ENCODE measurements around the gene RNF175.
A peak's percentile ranks its signal among the peaks of the same experiment; 100 is the strongest.

RNF175 gene

DNA sequence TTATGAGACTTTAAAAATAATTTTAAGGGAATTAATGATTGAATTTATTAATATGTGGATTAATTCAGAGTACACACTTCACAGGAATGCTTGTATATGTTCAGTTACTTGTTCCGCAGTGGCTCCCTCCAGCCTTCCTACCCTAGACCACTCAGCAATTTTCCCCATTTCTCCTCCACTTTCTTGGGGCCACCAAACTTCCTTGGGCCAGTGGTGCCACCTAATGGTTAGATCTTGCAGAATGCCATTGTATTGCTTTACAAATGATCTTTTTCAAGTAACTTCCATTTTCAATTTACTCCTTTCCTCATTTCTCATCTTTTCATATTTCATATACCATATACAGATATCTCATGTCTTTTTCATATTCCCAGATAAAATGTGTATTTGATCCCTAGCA lies 3.6 kb upstream of the RNF175 start:
- Histone ChIP-seq H3K9ac (ENCODE audit: low read depth, low read length) (no peak overlapping the region), H3K4me1 (ENCODE audit: control insufficient read depth, insufficient read depth, low read length) (peaks cover 13% of the 10 kb centered on the region), H3K36me3 (ENCODE audit: control insufficient read depth, insufficient read depth, low read length) (no peaks in the 10 kb centered on the region), H3K9me3 (ENCODE audit: control insufficient read depth, insufficient read depth, low read length) (no peaks in the 10 kb centered on the region), H3K27me3 (ENCODE audit: control insufficient read depth, insufficient read depth, low read length) (peaks cover 23% of the 10 kb centered on the region), H3K4me3 (ENCODE audit: low read depth, low read length) (no peak overlapping the region)

DNA sequence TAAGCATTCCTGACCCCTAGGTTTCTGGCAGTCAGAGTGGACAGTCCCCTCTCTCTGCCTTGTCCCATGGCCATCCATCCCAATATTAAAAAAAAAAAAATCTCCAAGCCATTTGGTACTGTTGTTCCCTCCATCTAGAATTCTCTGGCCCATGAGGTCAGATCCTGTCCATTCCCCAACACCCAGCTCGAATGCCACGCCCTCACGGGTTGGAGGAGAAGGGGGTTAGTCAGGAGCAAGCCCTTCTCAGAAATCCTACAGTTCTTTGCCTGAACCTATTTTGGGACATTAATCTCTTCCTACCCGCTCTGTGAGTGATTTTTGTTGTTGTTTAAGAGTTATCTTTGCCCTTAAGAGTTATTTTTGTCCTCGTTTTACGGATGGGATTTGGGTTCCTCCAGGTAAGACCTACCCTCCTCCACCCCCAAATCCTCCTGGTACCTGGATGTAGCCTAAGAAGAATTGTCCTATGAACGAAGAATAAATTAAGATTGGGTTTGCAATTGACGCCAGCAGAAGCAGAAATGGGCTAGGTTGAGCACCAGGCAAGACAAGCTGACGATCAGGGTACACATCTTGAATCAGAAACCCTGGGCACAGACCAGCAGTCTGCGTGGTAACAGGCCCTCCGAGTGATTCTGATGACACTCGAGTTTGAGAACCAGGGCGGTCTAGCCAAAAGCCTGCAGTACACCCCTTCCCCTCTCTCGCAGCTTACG lies 977 bp downstream of the RNF175 start:
- H3K36me3 ChIP-seq (ENCODE audit: control insufficient read depth, insufficient read depth, low read length) = no peaks in the 10 kb centered on the region
- H3K9me3 ChIP-seq (ENCODE audit: control insufficient read depth, insufficient read depth, low read length) = no peaks in the 10 kb centered on the region
- H3K27me3 ChIP-seq (ENCODE audit: control insufficient read depth, insufficient read depth, low read length) = peaks cover 23% of the 10 kb centered on the region
- peak overlapping the region; percentile 66 for H3K9ac ChIP-seq (ENCODE audit: low read depth, low read length)
- peak overlapping the region; percentile 86 for H3K4me3 ChIP-seq (ENCODE audit: low read depth, low read length)
- H3K4me1 ChIP-seq (ENCODE audit: control insufficient read depth, insufficient read depth, low read length) = peaks cover 21% of the 10 kb centered on the region

DNA sequence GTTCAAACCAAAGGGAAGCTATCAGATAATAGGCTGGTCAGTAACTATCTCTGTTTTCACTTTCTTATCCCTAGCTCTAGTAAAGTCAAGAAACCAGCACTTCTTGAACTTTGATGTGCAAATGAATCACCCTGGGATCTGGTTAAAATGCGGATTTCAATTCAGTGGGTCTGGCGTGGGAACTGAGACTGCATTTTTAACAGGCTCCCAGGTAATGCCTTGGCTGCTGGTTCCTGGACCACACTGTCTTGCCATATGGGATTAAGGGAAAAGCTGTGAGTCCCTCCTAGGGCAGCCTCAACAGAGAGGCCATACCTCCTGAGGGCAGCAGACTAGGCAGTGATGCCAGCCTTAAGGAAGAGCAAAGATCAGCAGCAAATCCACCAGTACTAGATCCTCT lies 1.7 kb downstream of the RNF175 start:
- Histone ChIP-seq H3K9ac (ENCODE audit: low read depth, low read length) (no peak overlapping the region), H3K4me3 (ENCODE audit: low read depth, low read length) (peak overlapping the region; percentile 86), H3K9me3 (ENCODE audit: control insufficient read depth, insufficient read depth, low read length) (no peaks in the 10 kb centered on the region), H3K36me3 (ENCODE audit: control insufficient read depth, insufficient read depth, low read length) (no peaks in the 10 kb centered on the region), H3K4me1 (ENCODE audit: control insufficient read depth, insufficient read depth, low read length) (peaks cover 21% of the 10 kb centered on the region), H3K27me3 (ENCODE audit: control insufficient read depth, insufficient read depth, low read length) (peaks cover 23% of the 10 kb centered on the region)

DNA sequence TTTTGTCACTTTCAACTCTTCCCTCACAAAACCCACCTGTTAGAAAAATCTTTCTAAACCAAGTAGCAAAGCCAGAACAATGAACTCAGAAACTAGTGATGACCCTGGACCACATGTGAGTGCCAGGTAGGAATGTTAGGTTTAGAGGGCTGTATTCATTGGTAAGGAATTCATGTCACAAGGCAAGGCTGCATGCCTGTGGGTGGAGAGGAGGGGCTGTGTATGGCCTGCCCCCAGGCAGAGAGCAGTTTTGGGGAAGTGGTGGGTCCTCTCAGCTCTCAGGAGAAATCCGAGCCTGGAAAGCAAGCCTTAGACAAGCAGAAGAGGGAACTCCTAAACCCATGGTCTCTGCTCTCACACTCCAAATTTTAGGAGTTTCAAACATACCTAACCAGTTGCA lies 2.4 kb downstream of the RNF175 start:
- H3K4me1 ChIP-seq (ENCODE audit: control insufficient read depth, insufficient read depth, low read length) = peaks cover 21% of the 10 kb centered on the region
- no peaks in the 10 kb centered on the region for H3K9me3 ChIP-seq (ENCODE audit: control insufficient read depth, insufficient read depth, low read length)
- peaks cover 23% of the 10 kb centered on the region for H3K27me3 ChIP-seq (ENCODE audit: control insufficient read depth, insufficient read depth, low read length)

DNA sequence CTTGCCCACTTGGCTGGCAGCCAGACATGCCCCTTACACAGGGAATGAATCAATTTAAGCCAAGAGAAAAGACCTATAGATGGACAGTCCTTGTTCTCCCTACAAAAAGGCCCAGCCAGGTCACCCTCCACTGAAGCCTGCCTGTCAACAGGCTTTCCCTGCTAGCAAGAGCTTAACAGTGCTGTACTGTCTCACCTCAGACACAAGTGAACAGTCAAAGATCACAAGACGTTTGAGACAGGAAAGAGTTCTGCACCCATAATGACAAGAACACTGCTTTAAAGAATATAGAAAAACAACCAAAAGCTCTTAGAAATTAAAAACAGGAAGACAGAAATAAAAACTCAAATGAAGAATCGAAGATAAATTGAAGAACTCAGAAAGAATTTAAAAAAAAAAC lies 4.6 kb downstream of the RNF175 start:
- no peak overlapping the region for H3K9ac ChIP-seq (ENCODE audit: low read depth, low read length)

More for the DNA sequence above, 2.4 kb downstream of the RNF175 start:
- H3K4me3 ChIP-seq (ENCODE audit: low read depth, low read length) = no peak overlapping the region
- H3K9ac ChIP-seq (ENCODE audit: low read depth, low read length) = no peak overlapping the region
- no peaks in the 10 kb centered on the region for H3K36me3 ChIP-seq (ENCODE audit: control insufficient read depth, insufficient read depth, low read length)

DNA sequence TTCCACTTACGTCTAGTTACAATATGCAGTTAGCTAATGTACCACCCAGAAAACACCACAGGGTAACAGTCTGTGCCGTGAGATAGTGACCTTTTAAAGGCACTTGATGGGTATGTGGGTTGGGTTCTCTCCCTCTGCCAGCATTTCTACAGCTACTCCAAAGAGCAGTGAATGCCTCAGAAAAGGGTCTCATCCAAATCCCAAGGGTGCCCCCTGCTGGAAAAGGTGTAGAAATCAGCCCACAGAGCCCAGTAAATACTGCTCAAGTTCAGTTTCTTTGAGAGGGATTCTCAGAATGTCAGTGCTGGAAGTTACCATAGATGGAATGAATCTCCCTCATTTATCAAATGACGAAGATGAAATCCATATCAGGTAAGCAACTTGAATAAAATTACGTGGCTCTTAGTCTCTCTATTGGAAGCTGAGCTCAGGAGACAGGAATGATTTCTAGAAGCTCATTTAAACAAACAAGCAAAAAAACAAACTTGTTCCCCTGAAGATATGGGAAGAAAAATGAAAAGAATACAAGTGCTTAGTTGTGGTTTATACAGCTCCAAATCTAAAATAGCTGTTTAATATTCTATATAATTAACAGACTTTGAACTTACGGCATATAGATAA lies 9.5 kb downstream of the RNF175 start:
- Histone ChIP-seq H3K36me3 (ENCODE audit: control insufficient read depth, insufficient read depth, low read length) (no peaks in the 10 kb centered on the region), H3K9me3 (ENCODE audit: control insufficient read depth, insufficient read depth, low read length) (no peaks in the 10 kb centered on the region), H3K4me1 (ENCODE audit: control insufficient read depth, insufficient read depth, low read length) (no peaks in the 10 kb centered on the region), H3K9ac (ENCODE audit: low read depth, low read length) (no peak overlapping the region), H3K4me3 (ENCODE audit: low read depth, low read length) (no peak overlapping the region), H3K27me3 (ENCODE audit: control insufficient read depth, insufficient read depth, low read length) (no peaks in the 10 kb centered on the region)

More for the DNA sequence above, 4.6 kb downstream of the RNF175 start:
- Histone ChIP-seq H3K27me3 (ENCODE audit: control insufficient read depth, insufficient read depth, low read length) (peaks cover 7% of the 10 kb centered on the region), H3K36me3 (ENCODE audit: control insufficient read depth, insufficient read depth, low read length) (no peaks in the 10 kb centered on the region), H3K4me3 (ENCODE audit: low read depth, low read length) (no peak overlapping the region), H3K4me1 (ENCODE audit: control insufficient read depth, insufficient read depth, low read length) (peaks cover 21% of the 10 kb centered on the region), H3K9me3 (ENCODE audit: control insufficient read depth, insufficient read depth, low read length) (no peaks in the 10 kb centered on the region)

DNA sequence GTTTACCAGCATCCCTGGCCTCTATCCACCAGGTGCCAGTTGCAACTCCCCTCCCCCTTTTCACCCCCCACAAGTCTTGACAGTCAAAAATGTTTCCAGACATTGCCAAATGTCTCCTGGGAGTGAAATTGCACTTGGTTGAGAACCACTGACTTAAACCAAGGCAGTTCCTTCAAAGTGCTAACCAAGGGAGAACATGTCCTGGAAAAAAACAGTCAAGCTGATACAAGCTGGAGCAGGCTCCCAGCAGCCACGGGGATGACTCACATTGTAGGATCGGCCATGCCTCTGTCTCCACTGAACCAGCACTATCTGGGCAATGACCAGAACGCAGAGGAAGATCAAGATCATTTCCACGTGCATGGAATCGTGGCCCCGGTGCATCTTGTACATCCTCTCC lies 11.4 kb downstream of the RNF175 start:
- Histone ChIP-seq H3K36me3 (ENCODE audit: control insufficient read depth, insufficient read depth, low read length) (no peaks in the 10 kb centered on the region), H3K27me3 (ENCODE audit: control insufficient read depth, insufficient read depth, low read length) (no peaks in the 10 kb centered on the region)

DNA sequence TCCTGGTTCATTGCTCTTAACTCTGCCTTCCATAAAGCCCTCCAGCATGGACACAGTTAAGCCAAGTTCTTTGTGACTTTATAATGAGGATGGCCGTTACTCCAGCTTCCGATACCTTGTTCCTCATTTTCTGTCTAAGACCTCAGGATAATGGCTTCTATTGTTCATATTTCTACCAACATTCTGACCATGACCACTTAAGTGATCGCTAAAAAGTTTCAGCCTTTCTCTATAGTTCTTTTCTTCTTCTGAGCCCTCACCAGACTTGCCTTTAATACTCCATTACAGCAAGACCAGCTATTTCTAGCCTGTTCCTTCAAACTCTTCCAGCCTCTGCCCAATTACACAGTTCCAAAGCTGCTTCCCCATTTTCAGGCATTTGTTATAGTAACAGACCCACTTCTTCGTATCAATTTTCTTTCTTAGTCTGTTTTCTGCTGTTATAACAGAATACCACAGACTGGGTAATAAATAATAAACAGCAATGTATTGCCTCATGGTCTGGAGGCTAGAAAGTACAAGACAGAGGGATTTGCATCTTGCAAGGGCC lies 12.3 kb downstream of the RNF175 start:
- Histone ChIP-seq H3K4me1 (ENCODE audit: control insufficient read depth, insufficient read depth, low read length) (no peaks in the 10 kb centered on the region), H3K4me3 (ENCODE audit: low read depth, low read length) (no peak overlapping the region), H3K9ac (ENCODE audit: low read depth, low read length) (no peak overlapping the region), H3K36me3 (ENCODE audit: control insufficient read depth, insufficient read depth, low read length) (no peaks in the 10 kb centered on the region), H3K27me3 (ENCODE audit: control insufficient read depth, insufficient read depth, low read length) (no peaks in the 10 kb centered on the region), H3K9me3 (ENCODE audit: control insufficient read depth, insufficient read depth, low read length) (no peaks in the 10 kb centered on the region)

More for the DNA sequence above, 11.4 kb downstream of the RNF175 start:
- Histone ChIP-seq H3K4me3 (ENCODE audit: low read depth, low read length) (no peak overlapping the region), H3K9me3 (ENCODE audit: control insufficient read depth, insufficient read depth, low read length) (no peaks in the 10 kb centered on the region), H3K9ac (ENCODE audit: low read depth, low read length) (no peak overlapping the region), H3K4me1 (ENCODE audit: control insufficient read depth, insufficient read depth, low read length) (no peaks in the 10 kb centered on the region)

DNA sequence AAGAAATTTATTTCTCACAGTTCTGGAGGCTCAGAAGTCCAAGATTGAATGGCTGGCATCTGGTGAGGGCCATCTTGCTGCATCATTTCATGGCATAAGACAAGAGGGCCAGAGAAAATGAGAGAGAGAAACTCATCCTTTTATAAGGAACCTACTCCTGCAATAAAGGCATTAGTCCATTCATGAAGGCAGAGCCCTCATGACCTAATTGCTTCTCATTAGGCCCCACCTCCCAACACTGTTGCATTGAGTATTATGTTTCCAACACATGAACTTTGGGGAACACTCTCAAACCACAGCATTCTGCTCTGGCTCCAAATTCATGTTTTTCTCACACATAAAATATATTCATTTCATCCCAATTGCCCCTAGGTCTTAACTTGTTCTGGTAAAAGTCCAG lies 14.2 kb downstream of the RNF175 start:
- Histone ChIP-seq H3K4me1 (ENCODE audit: control insufficient read depth, insufficient read depth, low read length) (no peaks in the 10 kb centered on the region), H3K4me3 (ENCODE audit: low read depth, low read length) (no peak overlapping the region)

DNA sequence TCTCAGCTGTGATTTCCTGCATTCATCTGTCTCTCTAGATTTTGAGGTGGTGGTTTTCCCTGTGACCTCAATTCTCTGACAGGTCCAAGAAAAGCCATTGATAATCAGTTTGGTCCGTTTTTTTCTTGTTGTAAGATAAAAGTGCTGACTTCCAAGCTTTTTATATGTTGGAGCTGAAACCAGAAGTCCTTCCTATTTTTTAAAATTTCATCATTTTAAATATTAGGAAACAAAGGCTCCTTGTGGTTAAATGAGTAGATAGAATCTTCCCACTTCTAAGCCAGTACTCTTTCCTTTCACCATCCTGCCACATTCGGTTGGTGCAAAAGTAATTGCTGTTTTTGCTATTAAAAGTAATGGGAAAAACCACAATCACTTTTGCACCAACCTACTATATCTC lies 18.3 kb downstream of the RNF175 start:
- no peaks in the 10 kb centered on the region for H3K4me1 ChIP-seq (ENCODE audit: control insufficient read depth, insufficient read depth, low read length)
- no peaks in the 10 kb centered on the region for H3K9me3 ChIP-seq (ENCODE audit: control insufficient read depth, insufficient read depth, low read length)
- no peak overlapping the region for H3K9ac ChIP-seq (ENCODE audit: low read depth, low read length)
- H3K27me3 ChIP-seq (ENCODE audit: control insufficient read depth, insufficient read depth, low read length) = no peaks in the 10 kb centered on the region
- no peak overlapping the region for H3K4me3 ChIP-seq (ENCODE audit: low read depth, low read length)
- H3K36me3 ChIP-seq (ENCODE audit: control insufficient read depth, insufficient read depth, low read length) = no peaks in the 10 kb centered on the region

More for the DNA sequence above, 14.2 kb downstream of the RNF175 start:
- Histone ChIP-seq H3K36me3 (ENCODE audit: control insufficient read depth, insufficient read depth, low read length) (no peaks in the 10 kb centered on the region), H3K9me3 (ENCODE audit: control insufficient read depth, insufficient read depth, low read length) (no peaks in the 10 kb centered on the region), H3K27me3 (ENCODE audit: control insufficient read depth, insufficient read depth, low read length) (no peaks in the 10 kb centered on the region), H3K9ac (ENCODE audit: low read depth, low read length) (no peak overlapping the region)

DNA sequence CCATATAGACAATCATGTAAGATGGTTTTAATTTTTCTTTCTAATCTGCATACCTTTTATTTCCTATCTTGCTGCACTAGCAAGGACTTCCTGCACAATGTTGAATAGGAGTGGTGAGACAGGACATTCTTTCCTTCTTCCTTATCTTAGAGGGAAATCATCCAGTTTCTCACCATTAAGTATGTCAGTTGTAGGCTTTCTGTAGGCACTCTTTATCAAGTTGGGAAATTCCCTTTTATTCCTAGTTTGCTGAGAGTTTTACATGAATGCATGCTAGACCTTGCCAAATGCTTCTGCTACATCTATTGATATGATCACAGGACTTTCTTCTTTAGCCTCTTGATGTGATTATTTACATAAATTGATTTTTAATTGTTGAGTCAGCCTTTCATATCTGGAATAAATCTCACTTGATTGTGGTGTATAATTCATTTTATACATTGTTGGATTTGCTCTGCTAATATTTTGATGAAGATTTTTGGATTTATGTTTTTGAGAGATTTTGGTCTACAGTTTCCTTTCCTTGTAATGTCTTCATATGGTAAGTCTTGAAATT lies 23.8 kb downstream of the RNF175 start:
- Histone ChIP-seq H3K4me1 (ENCODE audit: control insufficient read depth, insufficient read depth, low read length) (no peaks in the 10 kb centered on the region), H3K36me3 (ENCODE audit: control insufficient read depth, insufficient read depth, low read length) (no peaks in the 10 kb centered on the region), H3K4me3 (ENCODE audit: low read depth, low read length) (no peak overlapping the region), H3K27me3 (ENCODE audit: control insufficient read depth, insufficient read depth, low read length) (no peaks in the 10 kb centered on the region), H3K9ac (ENCODE audit: low read depth, low read length) (no peak overlapping the region), H3K9me3 (ENCODE audit: control insufficient read depth, insufficient read depth, low read length) (no peaks in the 10 kb centered on the region)

Measured in iPS-15b (cell line).